IMR-90 (cell line): Measurements from ENCODE around the gene PCDHA1. TPM values are rescaled to one million over a fixed set of nuclear protein-coding genes. Genes with fewer than 3 reads are reported as not detected.

Source experiments
- ATAC-seq: fragments of 200-7000 bp; cut with Tn5 transposase; 2 replicates; pipeline ENCODE4 v1.9.1; 2020; ENCODE audit warnings: low read depth, mild to moderate bottlenecking, moderate library complexity
- BruUV-seq: library from RNA; stranded (reverse); fragments of 400-500 nt; replicated peaks from 2 replicates; lab custom pipeline; 2021; lab: Mats Ljungman, UMichigan
- CTCF ChIA-PET: fragments of 300-600 bp; formaldehyde crosslinking; extraction: SDS; loops from one replicate; lab custom pipeline; 2021; ENCODE audit warnings: antibody characterized with exemption; lab: Yijun Ruan, JAX
- POLR2A ChIA-PET: fragments of 300-600 bp; sonication (Branson Sonifier 250); formaldehyde crosslinking; loops from one replicate; lab custom pipeline; 2022; ENCODE audit warnings: antibody characterized with exemption; ENCODE audit not compliant: unreplicated experiment; lab: Charles Lee
- DNase-seq: peaks from one replicate; pipeline ENCODE4 v3.0.0; 2013
- H2AFZ ChIP-seq: replicated peaks from 2 replicates; pipeline ENCODE3; 2013; ENCODE audit warnings: low read length, mild to moderate bottlenecking; ENCODE audit not compliant: poor library complexity
- H2AK5ac ChIP-seq: 2 replicates; pipeline ENCODE4 v1.6.1; 2013; ENCODE audit warnings: low read depth, low read length, inconsistent platforms
- H2AK9ac ChIP-seq: replicated peaks from 2 replicates; pipeline ENCODE3; 2013; ENCODE audit warnings: mild to moderate bottlenecking, low read depth, low read length, moderate library complexity; ENCODE audit not compliant: poor library complexity
- H2BK120ac ChIP-seq: 2 replicates; pipeline ENCODE4 v1.6.1; 2013; ENCODE audit warnings: low read depth, low read length, inconsistent platforms
- H2BK15ac ChIP-seq: 3 replicates; pipeline ENCODE4 v1.6.1; 2013; ENCODE audit warnings: low read depth, low read length, inconsistent platforms
- H2BK20ac ChIP-seq: 2 replicates; pipeline ENCODE4 v1.6.1; 2013; ENCODE audit warnings: low read depth, mild to moderate bottlenecking, inconsistent platforms, low read length, moderate library complexity
- H2BK5ac ChIP-seq: 2 replicates; pipeline ENCODE4 v1.6.1; 2013; ENCODE audit warnings: mild to moderate bottlenecking, low read depth, low read length, inconsistent platforms; ENCODE audit not compliant: poor library complexity, severe bottlenecking
- H3K14ac ChIP-seq: replicated peaks from 2 replicates; pipeline ENCODE4 v1.6.1; 2013; ENCODE audit warnings: low read depth, low read length, inconsistent platforms
- H3K18ac ChIP-seq: 2 replicates; pipeline ENCODE4 v1.6.1; 2013; ENCODE audit warnings: low read depth, low read length, control low read depth
- H3K23ac ChIP-seq: 2 replicates; pipeline ENCODE4 v1.6.1; 2013; ENCODE audit warnings: low read depth, low read length, inconsistent platforms
- H3K27ac ChIP-seq: 2 replicates; pipeline ENCODE4 v1.5.1; 2013; ENCODE audit warnings: mild to moderate bottlenecking, control low read depth, low read length; ENCODE audit not compliant: insufficient read depth
- H3K27me3 ChIP-seq: 2 replicates; pipeline ENCODE4 v1.6.1; 2013; ENCODE audit warnings: low read length; ENCODE audit not compliant: control insufficient read depth, insufficient read depth
- H3K36me3 ChIP-seq: 2 replicates; pipeline ENCODE4 v1.6.1; 2013; ENCODE audit warnings: low read length, mixed read lengths; ENCODE audit not compliant: control insufficient read depth, insufficient read depth
- H3K4ac ChIP-seq: 2 replicates; pipeline ENCODE4 v1.6.1; 2013; ENCODE audit warnings: low read depth, low read length, inconsistent platforms
- H3K4me1 ChIP-seq: 2 replicates; pipeline ENCODE4 v1.6.1; 2013; ENCODE audit warnings: low read length, mixed read lengths; ENCODE audit not compliant: control insufficient read depth, insufficient read depth
- H3K4me2 ChIP-seq: 2 replicates; pipeline ENCODE4 v1.6.1; 2013; ENCODE audit warnings: low read depth, mild to moderate bottlenecking, control low read depth, low read length, moderate library complexity
- H3K4me3 ChIP-seq: 2 replicates; pipeline ENCODE4 v1.5.1; 2013; ENCODE audit warnings: low read depth, mild to moderate bottlenecking, control low read depth, low read length, moderate library complexity; ENCODE audit not compliant: insufficient read depth
- H3K56ac ChIP-seq: 2 replicates; pipeline ENCODE4 v1.6.1; 2013; ENCODE audit warnings: low read length, inconsistent platforms; ENCODE audit not compliant: insufficient read depth; ENCODE audit errors: extremely low read depth
- H3K79me1 ChIP-seq, 2 experiments: 2 replicates each; pipeline ENCODE4 v1.6.1; 2013; ENCODE audit warnings: low read length in 2 of 2, inconsistent platforms in 1 of 2, low read depth in 1 of 2
- H3K9ac ChIP-seq: 2 replicates; pipeline ENCODE4 v1.6.1; 2013; ENCODE audit warnings: low read depth, low read length, control low read depth
- H3K9me1 ChIP-seq: 2 replicates; pipeline ENCODE4 v1.6.1; 2013; ENCODE audit warnings: low read length, inconsistent platforms; ENCODE audit not compliant: insufficient read depth
- H3K9me3 ChIP-seq: 2 replicates; pipeline ENCODE4 v1.6.1; 2013; ENCODE audit warnings: low read length; ENCODE audit not compliant: control insufficient read depth, insufficient read depth
- H4K20me1 ChIP-seq: 2 replicates; pipeline ENCODE4 v1.6.1; 2013; ENCODE audit warnings: low read length, inconsistent platforms; ENCODE audit not compliant: insufficient read depth
- H4K5ac ChIP-seq: 2 replicates; pipeline ENCODE4 v1.6.1; 2013; ENCODE audit warnings: mild to moderate bottlenecking, low read depth, low read length, control low read depth
- H4K8ac ChIP-seq, 2 experiments: 2 replicates each; pipeline ENCODE4 v1.6.1; 2013; ENCODE audit warnings: low read depth in 2 of 2, low read length in 2 of 2, control low read depth in 1 of 2, inconsistent platforms in 1 of 2
- H4K91ac ChIP-seq: 2 replicates; pipeline ENCODE4 v1.6.1; 2013; ENCODE audit warnings: low read depth, low read length, inconsistent platforms; ENCODE audit not compliant: insufficient read depth
- MAFK ChIP-seq: IDR thresholded peaks from 2 replicates; pipeline ENCODE4 v1.6.1; 2012; ENCODE audit warnings: low read depth, low read length, improper control_type of control experiment
- NFE2L2 ChIP-seq: fragments of 150-350 bp; IDR thresholded peaks from 2 replicates; pipeline ENCODE4 v1.6.1; 2016; ENCODE audit warnings: low read depth, mild to moderate bottlenecking, low read length
- WGBS, 2 experiments: methylation state at CpG; one replicate each; pipeline versions ENCODE4 v1.1.5 to v1.1.7; 2013; ENCODE audit warnings: missing lambda C conversion rate in 2 of 2; ENCODE audit not compliant: insufficient read length in 1 of 2; ENCODE audit errors: extremely low coverage in 2 of 2; 5-methylcytosine and 5-hydroxymethylcytosine counted together
- dilution Hi-C: fragments of 300-500 bp; cut with HindIII; formaldehyde crosslinking; loops from one replicate; pipeline ENCODE4 v1.14.3; 2018; ENCODE audit warnings: low sequenced_read_pairs; ENCODE audit not compliant: unreplicated experiment
- in situ Hi-C: fragments of 300-500 bp; cut with MboI; formaldehyde crosslinking; loops from 3 replicates; pipeline ENCODE4 v1.14.3; 2019; ENCODE audit warnings: low sequenced_read_pairs, inconsistent platforms, mixed read lengths
- intact Hi-C: fragments of 100-400 bp; cut with micrococcal nuclease; formaldehyde crosslinking; loops from 2 replicates; pipeline ENCODE4 v1.10.0; 2022
- polyA plus RNA-seq, 3 experiments: library from polyadenylated mRNA; depleted of rRNA; stranded (reverse); fragments of >200 nt; gene quantifications; 2 replicates each; pipeline ENCODE4 v1.2.3, GENCODE V29; 2012; ENCODE audit warnings: low replicate concordance in 1 of 3
- total RNA-seq: library from RNA; depleted of rRNA; stranded (reverse); fragments of >200 nt; gene quantifications from 2 replicates; pipeline ENCODE4 v1.2.3, GENCODE V29; 2012

Gene PCDHA1
- total and polyA plus RNA-seq, 2 of the 4 experiments (the other 2 are of a cell fraction): under 0.01 to 0.05 TPM

DNA sequence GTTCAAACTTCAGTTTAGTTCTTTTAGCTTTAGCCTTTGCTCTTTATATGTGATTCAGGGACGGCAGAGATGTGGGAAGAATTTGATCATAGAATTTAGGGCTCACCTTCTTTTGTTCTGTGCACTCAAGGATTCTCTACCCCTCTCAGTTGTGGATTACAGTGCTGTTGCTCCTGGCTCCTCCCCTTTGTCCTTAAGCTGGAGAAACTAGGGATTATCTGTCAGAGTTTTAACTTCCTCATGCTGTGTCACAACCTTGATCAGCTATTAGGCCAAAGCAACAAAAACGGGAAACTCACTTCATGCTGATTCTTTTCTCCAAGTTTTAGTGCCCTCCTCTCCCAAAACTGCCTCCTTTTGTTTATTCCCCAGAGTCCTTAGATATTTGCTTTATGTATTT, 167.3 kb downstream of the PCDHA1 start:
- no peak overlapping the region for H4K91ac ChIP-seq
- in situ Hi-C loops (no loop called here), intact Hi-C loops (no loop called here), dilution Hi-C loops (no loop called here)
- no peak for ATAC-seq
- POLR2A ChIA-PET: no interaction called here
- no peak overlapping the region for H2BK15ac ChIP-seq
- no peak overlapping the region for H2BK120ac ChIP-seq
- no peaks in the 10 kb centered on the region for H3K4me1 ChIP-seq
- no peaks in the 10 kb centered on the region for H4K20me1 ChIP-seq
- H3K36me3 ChIP-seq: no peaks in the 10 kb centered on the region
- no peak overlapping the region for H3K56ac ChIP-seq
- no peak overlapping the region for H2BK20ac ChIP-seq
- no peak overlapping the region for H3K18ac ChIP-seq
- H3K4ac ChIP-seq: no peak overlapping the region
- no peak overlapping the region for H2AK5ac ChIP-seq
- CTCF ChIA-PET: no interaction called here
- H3K4me2 ChIP-seq: no peak overlapping the region
- no CpG with 5 or more reads among the region's 2 CpGs for WGBS, 2 experiments
- DNase-seq: no peak
- peaks cover 3% of the 10 kb centered on the region; the same call in 1 of the 2 replicates for H3K9me3 ChIP-seq
- no peak overlapping the region for H3K9ac ChIP-seq
- no peak overlapping the region for H4K8ac ChIP-seq
- no peak overlapping the region for H3K27ac ChIP-seq
- no TSS peak for BruUV-seq
- no peak for TF ChIP-seq MAFK
- no peak for TF ChIP-seq NFE2L2
- H3K4me3 ChIP-seq: no peak overlapping the region
- no peaks in the 10 kb centered on the region for H3K79me1 ChIP-seq
- H3K14ac ChIP-seq: no peak overlapping the region
- H2AFZ ChIP-seq: no peak overlapping the region
- H2AK9ac ChIP-seq: no peak overlapping the region
- H4K5ac ChIP-seq: no peak overlapping the region
- H3K23ac ChIP-seq: no peak overlapping the region
- no peaks in the 10 kb centered on the region for H3K9me1 ChIP-seq
- no peaks in the 10 kb centered on the region for H3K27me3 ChIP-seq
- no peak overlapping the region for H2BK5ac ChIP-seq
